GM19467 (cell line): ENCODE results near the gene SPATA3.
"Not testable (repeated sequence)": the region's sequence is repeated elsewhere in the genome, so short reads cannot be mapped to it uniquely, and the experiment has no call there.

Experiments used
- ATAC-seq: cut with Tn5 transposase; IDR thresholded peaks from one replicate; pipeline ENCODE4 v1.9.1; 2021; ENCODE audit warnings: mild to moderate bottlenecking, moderate library complexity; ENCODE audit not compliant: unreplicated experiment

SPATA3 gene

DNA sequence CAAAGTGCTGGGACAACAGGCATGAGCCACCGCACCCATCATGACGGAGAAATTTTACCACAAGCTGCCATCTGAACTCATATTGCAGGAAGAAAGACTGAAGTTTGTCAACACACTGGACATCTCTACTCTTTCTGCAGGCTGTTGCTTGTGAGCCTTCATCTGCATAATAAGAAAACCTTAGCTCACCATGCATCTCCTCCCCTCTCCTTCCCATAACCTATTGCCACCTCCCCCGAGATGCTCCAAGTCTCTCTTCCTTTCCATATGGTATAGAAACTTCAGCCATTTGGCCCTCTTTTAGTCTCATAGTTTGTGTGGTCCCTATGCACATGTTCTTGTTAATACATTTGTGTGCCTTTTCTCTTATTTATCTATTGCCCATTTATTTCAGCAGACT lies 22.3 kb downstream of the SPATA3 start:
- no peak for ATAC-seq

DNA sequence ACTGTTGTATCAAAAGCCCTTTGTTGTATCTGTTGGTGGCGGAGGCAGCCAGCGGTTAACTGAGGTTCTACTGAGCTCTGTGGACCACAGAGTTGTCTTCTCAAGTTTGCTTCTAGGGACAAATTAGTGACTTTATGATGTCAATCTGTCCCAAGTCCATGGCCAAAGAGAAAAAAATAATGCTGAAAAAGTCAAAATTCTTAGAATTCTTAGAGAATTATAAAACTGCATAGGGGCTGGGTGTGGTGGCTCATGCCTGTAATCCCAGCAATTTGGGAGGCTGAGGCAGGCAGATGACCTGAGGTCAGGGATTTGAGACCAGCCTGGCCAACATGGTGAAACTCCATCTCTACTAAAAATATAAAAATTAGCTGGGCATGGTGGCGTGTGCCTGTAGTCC lies 29.1 kb downstream of the SPATA3 start:
- ATAC-seq: not testable (repeated sequence)

GRCh38 chr2:231028889-231029288 lies 33.0 kb downstream of the SPATA3 start:
- ATAC-seq: no peak

GRCh38 chr2:231029563-231029962 lies 33.6 kb downstream of the SPATA3 start:
- no peak for ATAC-seq

DNA sequence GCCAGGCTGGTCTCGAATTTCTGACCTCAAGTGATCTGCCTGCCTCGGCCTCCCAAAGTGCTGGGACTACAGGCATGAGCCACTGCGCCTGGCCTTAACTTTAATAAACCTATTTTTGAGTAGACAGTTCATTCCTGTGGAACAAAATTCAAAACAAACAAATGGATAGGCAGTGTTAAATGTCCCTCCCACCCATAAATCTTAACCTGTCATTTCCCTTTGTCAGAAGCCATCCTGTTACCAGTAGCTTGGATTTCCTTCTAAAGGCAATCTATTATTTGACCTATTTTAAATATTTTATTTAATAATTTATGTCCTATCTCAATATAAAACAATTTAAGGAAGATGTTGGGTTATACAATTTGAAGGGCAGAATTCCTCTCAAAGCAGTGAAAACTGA lies 34.8 kb downstream of the SPATA3 start:
- ATAC-seq: no peak

- ATAC-seq: no peak
These were observed 36.7 kb downstream of the SPATA3 start for GRCh38 chr2:231032575-231033140.

GRCh38 chr2:231033147-231034132 lies 37.5 kb downstream of the SPATA3 start:
- no peak for ATAC-seq

- no peak for ATAC-seq
These were observed 38.5 kb downstream of the SPATA3 start for GRCh38 chr2:231034291-231034882.

DNA sequence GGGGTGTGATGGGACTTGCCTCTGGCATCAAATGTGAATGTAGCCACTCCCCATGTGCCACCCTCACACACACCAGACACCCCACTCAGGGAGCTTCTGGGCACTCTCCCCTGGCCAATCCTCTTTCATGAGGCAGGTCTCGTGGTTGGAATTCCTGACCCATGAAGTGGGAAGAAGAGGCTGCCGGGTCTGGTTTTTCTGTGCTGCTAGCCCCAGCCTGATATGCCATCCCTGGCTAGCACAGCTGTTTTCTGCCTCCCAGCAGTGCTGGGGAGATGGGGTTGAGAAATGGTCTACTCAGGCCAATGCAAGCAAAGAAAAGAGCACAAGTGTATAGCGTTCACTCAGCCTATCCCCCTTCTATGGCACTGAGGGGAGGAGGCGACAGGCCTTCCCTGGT lies 40.2 kb downstream of the SPATA3 start:
- ATAC-seq: no peak

DNA sequence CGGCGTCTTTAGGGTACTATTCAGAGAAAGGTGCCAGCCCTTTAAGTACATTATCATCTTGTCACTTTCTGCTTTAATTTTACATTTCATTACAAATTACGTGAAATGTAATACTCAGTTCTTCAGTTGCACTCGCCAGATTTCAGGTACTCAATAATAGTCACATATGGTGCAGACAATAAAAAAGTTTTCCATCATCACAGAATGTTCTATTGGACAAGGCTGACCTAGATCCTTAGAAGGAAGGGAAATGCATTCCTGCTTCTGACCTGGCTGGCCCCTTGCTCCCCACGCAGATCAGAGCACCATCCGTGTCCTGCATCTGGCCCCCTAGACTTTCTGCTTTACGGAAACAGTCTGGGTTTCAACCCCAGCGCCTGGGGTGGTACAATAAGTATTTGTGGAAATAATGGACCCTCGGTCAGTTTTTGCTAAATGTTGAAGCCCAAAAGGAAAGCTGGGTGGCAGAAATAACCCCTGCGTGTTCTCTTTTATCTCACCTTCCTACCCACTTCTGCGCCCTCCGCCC lies 40.7 kb downstream of the SPATA3 start:
- ATAC-seq: no peak

- no peak for ATAC-seq
These were observed 41.3 kb downstream of the SPATA3 start, which contains the start of gene C2orf72 for GRCh38 chr2:231037202-231037730. TSS of gene C2orf72 (plus strand) at chr2:231037523. CDS start at chr2:231037566, 43 bp downstream.

- no peak for ATAC-seq
These were observed 42.0 kb downstream of the SPATA3 start for GRCh38 chr2:231037731-231038482.

DNA sequence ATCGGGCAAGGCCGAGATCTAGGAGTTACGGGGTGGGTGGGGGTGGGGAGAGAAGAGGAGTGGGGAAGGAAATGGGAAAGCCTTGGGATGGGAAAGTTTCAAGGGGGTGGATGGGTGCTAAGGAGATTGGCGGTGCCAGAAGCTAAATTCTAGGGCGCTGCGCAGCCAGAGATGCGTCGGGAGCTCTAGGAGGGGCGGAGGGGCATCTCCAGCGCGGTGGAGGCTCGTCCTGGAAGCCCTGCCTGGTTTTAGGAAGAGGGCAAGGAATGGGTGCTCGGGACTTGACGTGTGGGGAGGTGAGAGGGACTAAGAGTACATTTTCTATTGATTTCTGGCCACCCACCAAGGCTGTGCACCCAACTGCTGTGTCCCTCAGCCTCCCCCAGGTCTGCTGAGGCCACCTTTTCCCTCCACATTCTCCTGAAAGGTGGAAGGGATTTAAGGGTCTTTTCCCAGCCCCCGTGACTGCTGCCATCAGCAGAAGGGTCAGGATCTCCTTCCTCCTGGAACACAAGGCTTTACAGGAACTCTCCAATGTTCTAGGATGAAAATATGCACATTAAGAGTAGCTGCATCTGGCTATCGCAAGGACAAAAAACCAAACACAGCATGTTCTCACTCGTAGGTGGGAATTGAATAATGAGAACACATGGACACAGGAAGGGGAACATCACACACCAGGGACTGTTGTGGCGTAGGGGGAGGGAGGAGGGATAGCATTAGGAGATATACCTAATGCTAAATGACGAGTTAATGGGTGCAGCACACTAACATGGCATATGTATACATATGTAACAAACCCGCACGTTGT lies 42.8 kb downstream of the SPATA3 start:
- ATAC-seq: no peak

DNA sequence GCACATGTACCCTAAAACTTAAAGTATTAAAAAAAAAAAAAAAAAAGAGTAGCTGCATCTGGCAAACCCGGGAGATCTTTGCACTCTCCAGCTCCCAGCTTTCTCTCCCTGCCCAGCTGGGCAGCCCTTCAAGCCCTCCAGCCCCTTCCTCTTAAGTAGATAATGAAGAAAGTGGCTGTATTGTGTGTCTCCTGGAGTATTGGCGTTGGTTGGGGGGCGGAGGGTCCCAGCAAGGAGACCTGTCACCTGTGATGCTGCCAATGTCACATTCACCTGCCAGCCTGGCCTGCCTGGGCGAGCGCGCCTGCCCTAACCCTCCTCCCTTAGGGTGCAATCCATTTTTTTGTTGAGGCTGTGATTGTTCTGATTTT lies 43.4 kb downstream of the SPATA3 start:
- ATAC-seq: no peak

- no peak for ATAC-seq
These were observed 44.0 kb downstream of the SPATA3 start for GRCh38 chr2:231039821-231040364.

GRCh38 chr2:231041061-231041689 lies 45.3 kb downstream of the SPATA3 start:
- no peak for ATAC-seq

GRCh38 chr2:231043796-231044195 lies 47.9 kb downstream of the SPATA3 start:
- ATAC-seq: no peak

GRCh38 chr2:231046916-231047273 lies 51.0 kb downstream of the SPATA3 start:
- no peak for ATAC-seq

- ATAC-seq: no peak
These were observed 51.5 kb downstream of the SPATA3 start for GRCh38 chr2:231047274-231047922.
